GM21619 (cell line): ENCODE results near the gene AUH.

Experiments used
- ATAC-seq: cut with Tn5 transposase; IDR thresholded peaks from one replicate; pipeline ENCODE4 v1.9.1; 2021; ENCODE audit not compliant: unreplicated experiment

The AUH gene

DNA sequence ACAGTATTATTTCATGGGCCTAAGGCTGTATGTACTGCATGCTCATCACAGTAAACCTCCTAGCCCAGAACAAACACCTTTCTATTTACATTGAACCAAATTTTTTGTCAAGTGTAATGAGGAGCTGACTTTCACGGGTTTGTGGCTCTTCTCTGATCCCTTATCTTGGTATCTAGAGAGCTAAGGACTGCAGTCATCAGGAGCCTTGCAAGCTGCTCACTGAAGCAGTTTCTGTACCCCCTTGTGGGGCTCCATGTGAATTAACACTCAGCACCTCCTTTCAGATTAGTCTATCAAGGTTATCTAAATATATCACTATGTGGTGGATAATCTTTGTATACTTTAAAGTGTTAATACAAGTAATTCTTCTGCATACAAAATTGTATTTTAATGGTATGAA lies 108.2 kb downstream of the AUH start:
- ATAC-seq, result no peak

DNA sequence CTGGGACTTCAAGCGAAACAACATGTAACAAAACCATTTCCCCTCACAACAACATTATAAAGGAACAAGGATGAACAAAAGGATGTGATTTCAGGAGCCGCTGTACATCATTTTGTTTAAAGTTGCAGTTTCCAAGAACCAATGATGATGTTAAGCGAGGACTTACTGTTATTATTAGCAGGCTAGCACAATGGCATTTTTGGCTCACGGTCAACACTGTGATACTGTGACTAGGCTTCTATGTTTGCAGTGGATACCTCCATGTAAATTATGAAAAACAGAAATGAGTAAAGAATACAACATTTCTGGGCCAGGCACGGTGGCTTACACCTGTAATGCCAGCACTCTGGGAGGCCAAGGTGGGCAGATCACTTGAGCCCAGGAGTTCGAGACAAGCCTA lies 113.0 kb downstream of the AUH start:
- ATAC-seq, result no peak

DNA sequence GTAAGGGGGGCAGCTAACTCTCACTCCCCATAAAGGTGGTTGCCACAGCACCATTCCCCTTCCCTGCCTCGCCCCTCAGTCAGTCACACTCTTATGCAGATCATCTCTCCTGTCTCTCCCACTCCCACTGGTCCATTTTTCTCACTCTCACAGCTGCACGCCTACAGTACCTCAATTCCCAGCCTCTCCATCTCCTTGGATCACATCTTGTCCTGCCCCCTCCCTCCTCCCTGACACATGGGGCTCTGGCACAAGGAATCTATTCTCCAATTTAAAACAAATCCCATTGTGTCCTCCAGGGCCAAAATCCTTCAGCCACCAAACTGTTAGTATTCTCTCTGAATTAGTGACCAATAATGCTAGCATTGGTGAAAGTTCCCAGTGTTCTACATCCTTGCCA lies 114.4 kb downstream of the AUH start:
- ATAC-seq, result no peak

DNA sequence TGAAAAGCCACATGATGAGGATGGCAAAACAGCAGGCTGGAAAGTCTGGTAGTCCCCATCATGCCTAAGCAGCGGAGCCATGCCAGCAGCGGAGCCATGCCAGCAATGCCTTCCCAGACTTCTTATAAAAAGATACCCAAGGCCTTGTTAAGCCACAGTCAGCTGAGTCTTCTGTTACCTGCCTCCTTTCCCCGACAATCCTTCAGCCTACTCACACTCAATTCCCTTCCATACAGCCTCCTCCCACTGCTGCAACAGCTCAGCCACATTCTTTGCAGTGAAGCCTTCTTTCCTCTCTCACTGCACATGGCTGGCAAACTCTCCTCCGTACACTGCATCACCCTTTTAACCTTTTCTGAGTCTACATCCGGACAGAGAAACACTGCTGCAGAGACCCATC lies 114.9 kb downstream of the AUH start:
- ATAC-seq, result no peak

DNA sequence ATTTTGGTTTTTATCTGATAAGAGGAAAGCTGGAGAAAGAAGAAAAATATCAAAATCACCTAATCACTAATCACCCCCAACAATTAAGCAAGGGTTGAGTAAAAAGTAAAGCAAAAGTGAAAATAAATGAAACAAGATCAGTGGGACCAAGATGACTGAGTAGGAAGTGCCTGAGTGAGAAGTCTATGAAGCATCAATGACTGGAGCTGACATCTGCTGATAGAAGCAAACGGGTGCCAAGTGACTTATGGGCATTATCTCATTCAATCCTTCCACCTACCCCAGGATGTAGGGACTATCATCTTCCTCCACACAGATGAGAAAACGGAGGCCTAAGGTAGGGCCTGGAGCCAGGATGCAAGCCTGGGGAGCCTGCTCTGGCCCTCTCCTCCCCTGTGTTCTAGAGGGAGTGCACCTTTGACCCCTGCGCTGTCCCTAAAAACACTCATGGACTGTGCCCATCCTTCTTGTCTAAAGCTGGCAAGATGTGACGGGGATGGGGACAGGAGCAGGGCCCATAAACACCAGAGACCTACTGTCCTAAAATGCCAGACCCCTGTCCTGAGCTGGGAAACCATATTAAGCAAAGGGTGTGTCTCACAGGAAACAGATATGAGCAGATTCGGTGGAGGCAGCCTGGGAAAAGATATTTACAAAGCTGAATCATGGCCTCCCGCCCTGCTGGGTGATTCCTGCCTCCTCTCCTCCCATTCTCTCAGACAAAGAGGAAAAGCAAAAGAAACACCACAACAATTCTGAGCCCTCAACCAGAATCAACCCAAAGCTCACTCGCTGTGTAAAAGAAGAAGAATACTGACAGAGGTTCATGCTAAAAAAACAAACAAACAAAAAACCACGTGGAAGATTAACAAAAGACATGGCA lies 116.0 kb downstream of the AUH start:
- no peak for ATAC-seq

DNA sequence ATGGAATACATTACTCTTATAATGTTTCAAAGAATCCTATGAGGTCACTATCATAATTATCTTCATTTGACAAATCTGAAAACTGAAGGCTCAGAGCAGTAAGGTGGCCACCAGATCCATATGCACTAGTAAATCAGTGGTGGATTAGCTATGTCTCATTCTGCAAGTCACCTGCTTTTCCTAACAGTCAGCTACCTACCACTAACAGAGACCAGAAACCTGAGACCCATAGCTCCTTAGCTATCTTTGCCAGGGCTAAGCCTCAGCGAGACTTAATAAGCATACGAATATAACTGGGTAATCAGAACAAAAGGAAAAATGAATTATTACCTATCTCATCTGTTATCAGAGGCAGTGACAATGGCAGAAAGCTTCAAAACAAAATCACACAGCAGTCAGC lies 118.7 kb downstream of the AUH start:
- ATAC-seq, result no peak

DNA sequence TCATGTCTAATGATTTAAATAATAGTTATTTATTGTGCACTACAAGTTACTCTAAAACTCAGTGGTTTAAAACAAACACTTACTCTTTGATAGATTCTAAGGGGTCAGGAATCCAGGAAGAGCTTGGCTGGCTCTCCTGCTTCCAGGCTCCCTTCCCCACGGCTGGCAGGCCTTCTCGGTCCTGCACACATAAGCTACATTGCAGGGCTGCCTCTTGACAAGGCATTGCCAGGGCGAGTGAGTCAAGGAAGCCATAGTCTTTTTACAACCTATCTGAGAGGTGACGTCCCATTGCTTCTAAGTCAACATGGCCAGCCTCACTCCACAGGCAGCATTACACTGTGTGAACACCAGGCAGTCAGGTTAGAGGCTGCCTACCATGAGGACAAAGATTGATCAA lies 119.8 kb downstream of the AUH start:
- no peak for ATAC-seq

DNA sequence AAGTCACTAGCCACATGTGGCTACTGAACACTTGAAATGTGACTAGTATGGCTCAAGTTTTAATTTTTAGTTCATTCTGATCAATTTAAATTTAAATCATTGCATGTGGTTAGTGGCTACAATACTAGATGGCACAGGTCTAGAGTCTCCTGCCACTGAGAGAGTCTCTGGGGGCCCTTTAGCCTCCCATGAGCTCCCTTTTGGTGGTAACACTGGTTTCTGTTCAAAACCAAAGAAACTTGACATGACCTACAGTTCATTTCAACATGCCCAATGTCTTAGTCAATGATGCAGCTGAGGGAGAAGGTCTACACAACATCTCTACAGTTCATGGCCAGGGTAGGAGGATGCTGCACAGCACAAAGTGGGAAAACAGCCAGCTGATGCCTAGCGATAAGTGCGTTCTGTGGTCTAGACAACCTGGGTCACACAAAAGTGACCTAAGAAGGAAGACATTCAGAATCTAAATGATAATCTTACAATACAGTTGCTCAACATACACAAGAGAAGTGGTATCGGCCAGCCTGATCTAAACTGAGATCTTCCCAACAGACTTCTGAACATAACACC lies 121.0 kb downstream of the AUH start:
- ATAC-seq, result no peak

DNA sequence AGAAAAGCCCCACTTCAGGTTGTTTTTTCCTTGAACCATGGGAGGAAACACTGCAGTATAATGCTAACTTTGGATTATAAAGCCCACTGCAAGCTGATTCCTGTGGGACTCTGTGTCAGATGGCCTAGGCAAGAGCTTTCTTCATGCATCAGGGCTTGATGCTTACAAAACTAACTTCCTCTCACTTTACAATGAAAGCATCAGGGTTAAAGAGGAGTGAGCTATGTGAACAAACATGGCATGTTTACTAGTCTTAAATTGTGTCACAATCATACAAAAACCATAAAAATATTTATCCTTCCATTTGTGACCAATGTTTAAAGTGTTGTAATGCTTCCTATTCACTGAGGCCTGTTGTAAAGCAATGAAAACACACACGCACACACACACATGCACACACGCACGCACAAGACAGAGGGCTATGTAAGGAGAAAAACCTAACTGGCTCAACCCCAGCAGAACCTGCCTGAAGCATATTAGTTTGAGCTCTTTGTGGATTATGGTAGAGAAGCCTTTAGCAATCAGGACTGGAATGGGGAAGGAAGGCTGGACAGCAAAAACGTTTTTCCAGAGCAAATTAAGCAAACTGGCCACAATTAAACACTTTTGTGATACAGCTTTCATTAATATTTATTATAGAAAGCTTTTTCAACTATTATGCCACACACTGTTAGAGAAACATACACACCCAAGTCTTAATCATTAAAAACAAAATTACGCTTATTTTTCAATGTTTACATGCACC lies 122.2 kb downstream of the AUH start:
- ATAC-seq, result no peak

DNA sequence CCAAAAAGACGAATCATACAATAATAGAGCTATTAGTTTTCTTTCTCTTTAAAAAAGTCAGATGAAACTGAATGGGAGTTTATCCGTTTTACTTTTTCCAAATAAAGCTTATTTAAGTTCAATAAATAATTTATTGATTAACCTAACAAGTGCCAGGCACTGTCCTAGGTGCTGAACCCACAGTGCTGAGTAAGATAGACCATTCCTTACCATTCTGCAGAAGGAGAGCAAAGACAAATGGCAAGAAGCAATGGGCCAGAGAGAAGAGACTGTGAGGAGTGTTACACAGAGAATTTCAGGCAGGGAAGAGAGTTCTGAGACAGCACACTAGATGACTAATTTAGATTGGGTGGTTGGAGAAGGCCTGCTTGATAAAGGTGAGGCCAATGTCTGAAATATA lies 127.2 kb downstream of the AUH start:
- ATAC-seq, result no peak

DNA sequence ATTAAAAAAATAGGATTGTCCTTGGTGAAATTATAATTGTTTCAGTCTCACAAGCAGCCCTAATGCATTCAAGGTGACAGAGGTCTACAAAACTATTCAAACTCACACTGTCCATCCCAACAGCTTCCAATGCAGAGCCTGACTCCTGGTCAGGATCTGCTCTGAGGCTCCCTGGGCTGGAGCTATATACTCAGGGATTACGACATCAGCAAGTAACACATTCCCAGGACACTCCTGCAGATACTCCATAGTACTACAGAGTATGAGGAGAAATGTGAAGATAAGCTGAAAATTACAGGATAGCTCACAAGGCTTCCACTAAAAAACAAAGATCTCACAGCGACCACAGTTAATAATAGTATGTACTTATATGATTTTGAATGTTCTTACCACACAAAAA lies 130.1 kb downstream of the AUH start:
- ATAC-seq, result no peak

DNA sequence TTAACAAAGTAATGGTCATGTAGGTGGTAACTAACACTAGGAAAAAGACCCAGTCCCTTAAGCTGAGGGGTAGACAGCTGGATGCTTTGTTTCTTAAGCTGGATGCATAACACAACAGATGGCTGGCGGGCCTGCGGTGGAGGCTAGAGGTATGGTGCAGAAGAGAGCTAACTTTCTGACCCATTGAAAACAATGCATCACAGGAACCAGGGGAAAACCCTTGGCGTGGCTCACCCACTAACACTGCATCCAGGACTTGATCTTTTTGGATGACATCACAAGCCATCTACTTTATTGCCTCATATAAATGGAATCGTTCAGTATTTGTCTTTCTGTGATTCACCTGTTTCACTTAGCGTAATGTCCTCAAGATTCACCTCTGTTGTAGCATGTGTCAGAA lies 138.7 kb downstream of the AUH start:
- no peak for ATAC-seq

DNA sequence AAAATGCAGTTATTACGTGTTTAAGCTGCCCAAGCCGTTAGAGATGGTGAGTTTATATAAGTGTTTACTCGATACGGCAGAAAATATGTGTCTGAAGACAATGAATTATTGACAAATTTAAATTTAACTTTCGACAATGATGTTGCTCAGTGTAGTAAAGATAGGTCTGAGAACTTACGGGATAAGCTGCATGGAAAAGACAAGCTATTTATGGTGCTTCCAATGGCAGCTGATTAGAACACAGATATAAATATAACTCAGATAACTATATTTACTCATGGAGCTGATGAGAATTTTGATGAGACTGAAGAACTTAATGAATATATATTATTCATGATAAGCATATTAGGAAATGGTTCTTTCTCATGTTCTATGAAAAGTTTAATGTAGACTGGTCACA lies 139.3 kb downstream of the AUH start:
- ATAC-seq, result no peak

DNA sequence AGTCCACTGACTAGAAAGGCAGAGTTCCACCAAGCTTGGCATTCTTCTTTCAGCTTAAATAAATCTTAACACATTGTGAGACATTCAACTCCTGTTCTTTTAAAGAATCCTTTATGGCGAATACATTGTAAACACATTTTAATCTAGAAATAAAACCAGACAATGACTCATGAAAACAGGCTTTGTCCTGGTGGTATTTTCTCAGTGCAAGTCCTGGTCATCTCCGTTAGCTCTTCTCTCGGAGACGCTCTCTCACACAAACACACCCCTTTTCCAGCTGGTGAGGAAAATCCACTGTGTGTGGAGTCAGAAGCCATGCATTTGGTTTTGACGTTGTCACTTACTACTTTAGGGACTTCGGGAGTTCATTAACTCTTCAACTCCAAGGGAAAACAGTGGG lies 140.4 kb downstream of the AUH start:
- ATAC-seq, result no peak

DNA sequence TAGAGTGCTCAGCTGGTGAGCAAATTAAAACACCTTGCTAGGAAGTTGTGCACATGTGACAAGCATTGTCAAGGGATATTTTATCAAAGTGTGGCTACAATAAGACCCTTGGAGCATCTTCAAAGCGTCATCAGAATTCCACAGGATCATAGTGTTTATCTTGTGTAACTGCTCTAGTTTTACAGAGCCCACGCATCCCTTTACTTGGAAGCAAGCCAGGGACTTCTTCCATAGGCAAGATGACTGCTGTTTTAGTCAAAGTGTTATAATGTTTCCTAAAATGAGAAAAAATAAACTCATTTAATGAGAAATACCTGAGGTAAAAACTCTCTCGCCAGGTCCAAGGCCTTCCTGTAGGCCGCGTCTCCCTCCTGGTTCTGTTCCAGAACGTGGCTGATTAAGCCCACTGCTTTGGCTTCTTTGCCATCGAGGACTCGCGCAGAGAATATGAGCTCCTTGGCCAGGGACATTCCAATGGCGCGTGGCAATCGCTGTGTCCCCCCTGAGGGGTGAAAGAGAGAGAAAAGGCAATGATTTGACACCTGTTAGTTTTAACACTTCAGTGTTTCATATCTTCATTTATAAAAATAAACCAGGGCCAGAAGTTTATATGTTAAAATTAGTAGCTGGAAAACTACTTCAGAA lies 141.1 kb downstream of the AUH start:
- no peak for ATAC-seq

DNA sequence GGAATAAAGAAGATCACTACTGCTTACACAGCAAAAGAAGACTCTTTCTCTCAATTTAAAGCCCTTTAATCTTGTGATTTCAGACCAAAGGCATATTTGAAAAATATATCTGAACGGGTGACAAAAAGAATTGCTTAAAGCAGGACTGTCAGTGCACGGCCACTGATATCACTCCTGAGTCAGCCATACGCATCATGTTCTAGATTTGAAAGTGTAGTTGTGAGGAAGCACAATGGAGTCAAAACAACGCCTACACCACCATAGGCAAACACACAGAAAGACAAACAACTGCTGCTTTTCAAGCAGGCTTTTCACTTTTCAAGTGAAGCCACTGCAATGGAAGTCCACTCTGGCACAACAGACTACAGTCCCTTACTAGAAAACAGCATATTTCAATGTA lies 141.7 kb downstream of the AUH start:
- ATAC-seq, result no peak

DNA sequence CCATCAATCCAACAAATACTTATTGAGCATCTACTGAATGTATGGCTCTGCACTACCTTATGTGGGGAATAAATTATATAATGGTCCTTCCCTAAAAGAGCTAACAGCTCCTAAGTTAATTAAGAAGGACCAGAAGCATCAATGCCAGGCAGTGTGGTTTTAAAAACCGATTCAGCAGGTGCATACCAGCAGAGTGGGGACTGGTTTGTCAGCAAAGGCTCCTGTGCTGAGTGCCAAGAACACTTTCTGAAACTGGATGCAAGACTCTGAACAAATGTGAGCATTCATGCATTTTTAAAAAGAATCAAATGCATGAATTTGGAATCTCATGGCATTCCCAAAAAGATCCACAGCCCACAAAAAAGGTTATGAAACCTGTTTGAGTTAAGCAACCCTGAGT lies 142.2 kb downstream of the AUH start:
- ATAC-seq, result no peak

DNA sequence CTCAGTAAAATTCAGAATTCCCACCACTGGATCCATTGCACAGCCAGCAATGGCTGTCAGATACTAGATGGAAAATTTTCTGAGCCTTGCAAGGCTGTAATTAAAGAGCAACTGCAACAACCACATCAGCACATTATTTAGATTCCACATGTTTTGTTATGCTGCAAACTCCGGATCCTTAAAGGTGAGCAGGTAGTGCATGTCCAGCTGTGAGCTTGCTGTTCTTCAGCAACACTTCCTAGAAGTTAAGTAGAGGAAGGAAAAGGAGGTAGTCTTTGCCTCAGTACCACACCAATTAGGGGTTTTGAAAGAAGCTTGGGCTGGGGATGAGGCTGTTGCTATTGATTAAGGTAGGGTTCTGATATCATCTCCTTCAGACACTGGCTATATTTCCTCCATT lies 144.3 kb downstream of the AUH start:
- no peak for ATAC-seq

DNA sequence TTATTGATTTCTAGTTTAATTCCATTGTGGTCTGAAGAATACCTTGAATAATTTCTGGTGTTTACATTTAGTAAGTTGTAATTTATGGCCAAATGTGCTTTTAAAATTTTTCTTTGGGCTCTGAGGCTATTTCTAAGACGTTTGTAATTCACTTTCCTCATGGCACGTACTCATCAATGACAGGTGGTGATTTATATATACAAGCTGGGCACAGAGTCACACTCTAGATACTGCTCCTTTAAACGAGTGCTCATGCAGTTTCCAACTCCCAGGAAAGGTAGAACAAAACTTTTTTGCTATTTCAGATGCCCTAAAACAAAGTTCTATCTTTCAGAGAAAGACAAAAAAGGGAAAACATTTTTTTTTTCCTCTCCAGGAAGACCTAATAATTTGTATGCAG lies 146.9 kb downstream of the AUH start:
- ATAC-seq, result no peak

DNA sequence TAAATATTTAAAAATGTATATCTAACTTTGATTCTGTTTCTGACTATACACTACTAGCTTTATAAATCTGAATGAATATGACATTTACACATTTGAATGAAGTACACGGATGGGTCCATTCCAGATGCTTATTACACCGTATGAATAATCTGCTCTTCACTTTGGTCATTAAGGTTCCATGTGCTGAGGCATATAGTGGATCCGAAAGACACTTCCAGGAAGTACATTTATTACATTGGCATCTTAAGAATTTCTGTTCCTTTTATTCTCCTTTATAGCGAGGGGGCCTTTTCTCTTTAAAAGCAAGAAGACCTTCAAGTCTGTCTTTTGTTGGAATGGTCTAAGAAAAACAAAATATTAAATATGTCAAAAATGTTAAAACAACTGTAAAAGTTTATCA lies 147.6 kb downstream of the AUH start:
- ATAC-seq, result no peak

DNA sequence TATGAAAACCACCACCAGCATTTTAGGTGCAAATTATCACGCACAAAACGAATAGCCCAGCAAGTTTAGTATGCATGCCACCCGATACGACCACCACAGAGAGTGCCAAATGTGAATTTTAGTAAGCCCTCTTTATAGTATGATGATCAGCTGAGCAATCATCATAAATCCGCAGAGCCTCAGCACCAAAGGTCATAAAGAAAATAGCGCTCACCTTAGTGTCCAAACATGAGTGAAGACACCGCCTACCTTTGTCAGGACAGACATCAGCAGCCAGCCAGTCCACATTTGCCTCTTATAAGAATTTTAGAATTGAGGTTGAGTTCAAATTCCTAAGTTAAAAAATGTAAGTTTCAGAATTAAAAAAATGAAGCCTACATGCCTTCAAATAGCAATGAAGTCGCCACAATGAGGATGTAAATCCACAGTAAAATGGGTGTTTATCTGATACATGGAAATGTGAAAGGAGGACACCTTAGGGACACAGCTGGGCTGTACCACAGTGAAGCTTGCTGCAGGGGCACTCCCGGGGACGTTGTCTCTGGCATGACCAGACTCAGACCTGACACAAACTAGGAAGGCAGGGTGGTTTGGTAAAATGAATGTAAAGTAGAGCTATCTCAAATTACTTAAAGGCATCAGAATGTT lies 149.0 kb downstream of the AUH start:
- no peak for ATAC-seq
